Prostate gland (tissue), 2 donors: ENCODE data around the gene INSM2.

Experiments
- CTCF ChIP-seq, 4 experiments: fragments of 200-600 bp in 2 of 4; fragments of 450-650 bp in 2 of 4; sonication (generic) in 2 of 4; IDR thresholded peaks; 1 replicate in 3 of 4; 2 replicates in 1 of 4; pipeline ENCODE4 v1.5.1; 2016 to 2019; ENCODE audit warnings: antibody characterized with exemption in 4 of 4, mild to moderate bottlenecking in 2 of 4, moderate library complexity in 2 of 4
- POLR2A ChIP-seq: fragments of 450-650 bp; IDR thresholded peaks from one replicate; pipeline ENCODE4 v1.6.1; 2016; ENCODE audit warnings: antibody characterized with exemption, mild to moderate bottlenecking
- POLR2AphosphoS5 ChIP-seq: sonication (generic); formaldehyde crosslinking; IDR thresholded peaks from one replicate; pipeline ENCODE4 v1.6.1; 2017; ENCODE audit warnings: antibody characterized with exemption

DNA sequence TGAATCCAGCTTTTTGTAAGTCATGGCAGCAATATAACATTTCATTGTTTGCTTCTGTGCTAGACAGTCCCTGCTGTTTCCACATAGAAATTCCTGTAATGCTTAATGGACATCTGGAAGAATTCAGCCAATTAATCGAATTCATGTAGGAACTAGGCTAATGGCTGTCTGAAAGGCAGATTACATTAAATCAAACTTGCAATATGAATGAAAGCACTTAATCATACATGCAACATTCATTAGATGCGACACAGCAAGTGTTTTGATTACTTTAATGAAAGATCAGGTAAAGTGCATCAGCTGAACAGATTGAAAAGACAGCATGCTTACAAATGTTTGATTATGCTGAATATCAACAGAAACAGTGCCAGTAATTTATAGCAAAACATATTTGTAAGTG lies 24.1 kb upstream of the INSM2 start:
- no peak for TF ChIP-seq POLR2A
- TF ChIP-seq CTCF (IDR thresholded peaks at IDR 0.05) = no peak
- TF ChIP-seq POLR2AphosphoS5 = no peak
